ENCODE results near the gene SRGAP1.

DNA sequence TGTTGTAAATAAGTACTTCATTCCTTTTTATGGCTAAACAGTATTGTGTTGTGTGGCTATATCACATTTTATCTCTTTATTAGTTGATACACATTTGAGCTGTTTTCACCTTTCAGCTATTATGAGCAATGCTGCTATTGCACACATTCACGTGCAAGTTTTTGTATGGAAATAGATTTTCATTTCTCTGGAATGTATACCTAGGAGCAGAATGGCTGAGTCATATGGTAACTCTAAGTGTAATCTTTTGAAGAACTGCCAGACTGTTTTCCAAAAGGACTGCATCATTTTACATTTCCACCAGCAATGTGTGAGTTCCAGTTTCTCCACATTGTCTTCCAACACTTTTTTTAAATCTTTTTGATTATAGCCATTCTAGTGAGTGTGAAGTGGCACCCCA, 134.0 kb downstream of the SRGAP1 start:
- TF ChIP-seq POLR2A (IDR thresholded peaks at IDR 0.05) (no peak), EP300 (IDR thresholded peaks at IDR 0.05) (no peak)
- TF ChIP-seq, protein P1, sequence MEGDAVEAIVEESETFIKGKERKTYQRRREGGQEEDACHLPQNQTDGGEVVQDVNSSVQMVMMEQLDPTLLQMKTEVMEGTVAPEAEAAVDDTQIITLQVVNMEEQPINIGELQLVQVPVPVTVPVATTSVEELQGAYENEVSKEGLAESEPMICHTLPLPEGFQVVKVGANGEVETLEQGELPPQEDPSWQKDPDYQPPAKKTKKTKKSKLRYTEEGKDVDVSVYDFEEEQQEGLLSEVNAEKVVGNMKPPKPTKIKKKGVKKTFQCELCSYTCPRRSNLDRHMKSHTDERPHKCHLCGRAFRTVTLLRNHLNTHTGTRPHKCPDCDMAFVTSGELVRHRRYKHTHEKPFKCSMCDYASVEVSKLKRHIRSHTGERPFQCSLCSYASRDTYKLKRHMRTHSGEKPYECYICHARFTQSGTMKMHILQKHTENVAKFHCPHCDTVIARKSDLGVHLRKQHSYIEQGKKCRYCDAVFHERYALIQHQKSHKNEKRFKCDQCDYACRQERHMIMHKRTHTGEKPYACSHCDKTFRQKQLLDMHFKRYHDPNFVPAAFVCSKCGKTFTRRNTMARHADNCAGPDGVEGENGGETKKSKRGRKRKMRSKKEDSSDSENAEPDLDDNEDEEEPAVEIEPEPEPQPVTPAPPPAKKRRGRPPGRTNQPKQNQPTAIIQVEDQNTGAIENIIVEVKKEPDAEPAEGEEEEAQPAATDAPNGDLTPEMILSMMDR (IDR thresholded peaks at IDR 0.05): no peak
